Endothelial cell of umbilical vein (primary cell): ENCODE data around the gene DECR2. TPM values are rescaled to one million over a fixed set of nuclear protein-coding genes. Genes with fewer than 3 reads are reported as not detected.

Experiments used
- BruUV-seq: library from RNA; stranded (reverse); fragments of 400-500 nt; replicated peaks from 2 replicates; lab custom pipeline; 2021; lab: Mats Ljungman, UMichigan
- CTCF ChIA-PET: fragments of 300-600, 350-600 bp; sonication (Branson Sonifier 250); formaldehyde crosslinking; loops from one replicate; lab custom pipeline; 2021; ENCODE audit warnings: antibody characterized with exemption, inconsistent platforms; lab: Charles Lee
- POLR2A ChIA-PET: fragments of 300-600, 350-600 bp; sonication (Branson Sonifier 250); formaldehyde crosslinking; loops from one replicate; lab custom pipeline; 2021; ENCODE audit warnings: antibody characterized with exemption, inconsistent platforms; lab: Charles Lee
- DNase-seq: peaks from one replicate; pipeline ENCODE4 v3.0.0-alpha.2; 2011; ENCODE audit warnings: low read depth, low spot score
- FAIRE-seq: peaks from 2 replicates; lab custom pipeline; 2011; peaks lifted over from hg19 to GRCh38; lab: Jason Lieb, UNC
- H2AFZ ChIP-seq: 2 replicates; pipeline ENCODE4 v1.6.0; 2012; ENCODE audit warnings: low read depth, low read length, control low read depth, inconsistent platforms
- H3K27ac ChIP-seq: 2 replicates; pipeline ENCODE4 v1.5.1; 2011; ENCODE audit warnings: low read depth, mild to moderate bottlenecking, control low read depth, low read length, moderate library complexity; ENCODE audit not compliant: insufficient read depth
- H3K27me3 ChIP-seq, 2 experiments: 2 replicates each; pipeline versions ENCODE4 v1.6.0 to v1.6.1; 2011; ENCODE audit warnings: low read length in 2 of 2, mixed read lengths in 1 of 2; ENCODE audit not compliant: control insufficient read depth in 2 of 2, insufficient read depth in 2 of 2
- H3K36me3 ChIP-seq, 2 experiments: 2 replicates in 1 of 2; 3 replicates in 1 of 2; pipeline ENCODE4 v1.5.1; 2011; ENCODE audit warnings: low read length in 2 of 2, mild to moderate bottlenecking in 1 of 2, moderate library complexity in 1 of 2; ENCODE audit not compliant: control insufficient read depth in 2 of 2, insufficient read depth in 2 of 2; ENCODE audit errors: extremely low read depth in 1 of 2
- H3K4me1 ChIP-seq: 3 replicates; pipeline ENCODE4 v1.5.1; 2011; ENCODE audit warnings: mild to moderate bottlenecking, low read length; ENCODE audit not compliant: control insufficient read depth, insufficient read depth; ENCODE audit errors: extremely low read depth
- H3K4me2 ChIP-seq: 2 replicates; pipeline ENCODE4 v1.6.1; 2011; ENCODE audit warnings: low read length, control low read depth, mixed read lengths; ENCODE audit not compliant: insufficient read depth
- H3K4me3 ChIP-seq, 3 experiments: fragments of 200-600 bp in 1 of 3; sonication (generic), shearing (Covaris generic) in 1 of 3; replicated peaks in 1 of 3; 2 replicates each; pipeline ENCODE4 v1.5.1; 2011 to 2016; ENCODE audit warnings: control low read depth in 3 of 3, low read length in 3 of 3, mild to moderate bottlenecking in 2 of 3, inconsistent platforms in 1 of 3, low read depth in 1 of 3, moderate library complexity in 1 of 3; ENCODE audit not compliant: insufficient read depth in 1 of 3
- H3K79me2 ChIP-seq: 2 replicates; pipeline ENCODE4 v1.6.0; 2012; ENCODE audit warnings: low read length, inconsistent platforms; ENCODE audit not compliant: control insufficient read depth, insufficient read depth
- H3K9ac ChIP-seq: replicated peaks from 2 replicates; pipeline ENCODE3; 2011; ENCODE audit warnings: low read length, control low read depth; ENCODE audit not compliant: insufficient read depth; ENCODE audit errors: extremely low read depth
- H3K9me1 ChIP-seq: replicated peaks from 3 replicates; pipeline ENCODE4 v1.6.0; 2011; ENCODE audit warnings: mild to moderate bottlenecking, low read length; ENCODE audit not compliant: control insufficient read depth, insufficient read depth; ENCODE audit errors: extremely low read depth
- H3K9me3 ChIP-seq: replicated peaks from 2 replicates; pipeline ENCODE4 v1.5.1; 2012; ENCODE audit warnings: low read length, inconsistent platforms; ENCODE audit not compliant: control insufficient read depth, insufficient read depth
- H4K20me1 ChIP-seq: replicated peaks from 2 replicates; pipeline ENCODE3; 2011; ENCODE audit warnings: mild to moderate bottlenecking, low read length; ENCODE audit not compliant: control insufficient read depth, insufficient read depth; ENCODE audit errors: extremely low read depth
- CTCF ChIP-seq, 2 donors: IDR thresholded peaks; 1 replicate in 1 of 2; 2 replicates in 1 of 2; pipeline ENCODE4 v1.5.1; 2011; ENCODE audit warnings: low read length in 2 of 2, mild to moderate bottlenecking in 2 of 2, moderate library complexity in 2 of 2, control low read depth in 1 of 2, inconsistent platforms in 1 of 2, low read depth in 1 of 2; ENCODE audit not compliant: insufficient read depth in 1 of 2; ENCODE audit errors: extremely low read depth in 1 of 2
- EZH2 ChIP-seq: IDR thresholded peaks from 2 replicates; pipeline ENCODE4 v1.6.1; 2012; ENCODE audit warnings: borderline replicate concordance, low read depth, mild to moderate bottlenecking, moderate library complexity, low read length, inconsistent platforms; ENCODE audit not compliant: severe bottlenecking
- FOS ChIP-seq: IDR thresholded peaks from 2 replicates; pipeline ENCODE4 v1.6.1; 2011; ENCODE audit warnings: mild to moderate bottlenecking, low read length, moderate library complexity, borderline replicate concordance; ENCODE audit not compliant: insufficient read depth
- GATA2 ChIP-seq: IDR thresholded peaks from 2 replicates; pipeline ENCODE4 v1.7.0; 2011; ENCODE audit warnings: low read depth, mild to moderate bottlenecking, moderate library complexity, mixed read lengths, low read length; ENCODE audit not compliant: insufficient read length, insufficient read depth
- JUN ChIP-seq: IDR thresholded peaks from 2 replicates; pipeline ENCODE4 v1.6.1; 2011; ENCODE audit warnings: borderline replicate concordance, low read depth; ENCODE audit not compliant: insufficient read length, insufficient read depth
- MAX ChIP-seq: IDR thresholded peaks from 2 replicates; pipeline ENCODE4 v1.6.1; 2011; ENCODE audit not compliant: insufficient read depth, insufficient read length
- MYC ChIP-seq: IDR thresholded peaks from one replicate; pipeline ENCODE4 v1.6.1; 2011; ENCODE audit warnings: mild to moderate bottlenecking, low read depth, low read length
- POLR2A ChIP-seq: IDR thresholded peaks from 2 replicates; pipeline ENCODE4 v1.6.1; 2012; ENCODE audit warnings: low read depth, mild to moderate bottlenecking, control low read depth, low read length
- POLR2AphosphoS5 ChIP-seq: IDR thresholded peaks from 2 replicates; pipeline ENCODE4 v1.6.1; 2012; ENCODE audit warnings: low read depth, mild to moderate bottlenecking, control low read depth, low read length, moderate library complexity; ENCODE audit not compliant: insufficient read depth
- dilution Hi-C: fragments of 300-500 bp; cut with MboI; formaldehyde crosslinking; loops from one replicate; pipeline ENCODE4 v1.15.0; 2019; ENCODE audit warnings: low sequenced_read_pairs; ENCODE audit not compliant: extremely low pct_ligation_motif_present
- intact Hi-C: fragments of 100-400 bp; cut with micrococcal nuclease; formaldehyde crosslinking; loops from one replicate; pipeline ENCODE4 v1.10.0; 2022
- polyA plus RNA-seq, 4 experiments: library from polyadenylated mRNA; depleted of rRNA in 3 of 4; stranded (reverse) in 3 of 4; unstranded in 1 of 4; fragments of >200 nt; gene quantifications; 2 replicates each; pipeline versions ENCODE4 v1.2.1 to v1.2.3, GENCODE V29; 2011 to 2012; ENCODE audit warnings: missing spikeins in 1 of 4
- total RNA-seq: library from RNA; stranded (reverse); gene quantifications from 2 replicates; pipeline ENCODE4 v1.2.3, GENCODE V29; 2021

DECR2 gene
- total and polyA plus RNA-seq, 2 donors (not counting 3 experiments of a cell fraction or from before 2014, with no cell fraction given), result 28.3 to 46.5 TPM

- BruUV-seq, result no TSS peak
- DNase-seq (no peak), FAIRE-seq (no peak)
- Histone ChIP-seq H3K79me2 (peaks cover 4% of the 10 kb centered on the region), H3K4me2 (no peak overlapping the region), H4K20me1 (no peaks in the 10 kb centered on the region), H2AFZ (no peak overlapping the region), H3K27ac (no peak overlapping the region), H3K4me3 (no peak overlapping the region), H3K9ac (no peak overlapping the region), H3K9me1 (no peaks in the 10 kb centered on the region), H3K27me3 (no peaks in the 10 kb centered on the region), H3K36me3 (peaks cover 7 to 50% of the 10 kb centered on the region in 2 experiments), H3K4me1 (peaks cover 8% of the 10 kb centered on the region), H3K9me3 (no peaks in the 10 kb centered on the region)
- dilution Hi-C loops, result no loop called here
- intact Hi-C loops, result no loop called here
- CTCF ChIA-PET, result no interaction called here
- POLR2A ChIA-PET, result no interaction called here
- TF ChIP-seq CTCF (IDR thresholded peaks at IDR 0.05; ENCODE audit: extremely low read depth in 1 of 2, insufficient read depth in 1 of 2, low read depth in 1 of 2, low read length in 2 of 2) (no peak), POLR2A (no peak), POLR2AphosphoS5 (no peak), MYC (no peak), EZH2 (no peak), FOS (no peak), JUN (no peak), MAX (no peak), GATA2 (no peak)
These were observed 27.7 kb upstream of the DECR2 start for GRCh38 chr16:373848-374615.
